Effector memory CD8-positive, alpha-beta T cell (primary cell): ENCODE measurements around the gene ELFN2.

Source experiments
- ATAC-seq: fragments of 150-1000 bp; cut with Tn5 transposase; replicated peaks from 2 replicates; pipeline ENCODE4 v1.10.0; 2021; ENCODE audit warnings: mild to moderate bottlenecking, moderate library complexity
- DNase-seq, 3 experiments: peaks; one replicate each; pipeline ENCODE4 v3.0.0; 2021
- H3K27ac Mint-ChIP-seq, 2 donors: one replicate each; pipeline ENCODE4 v1.8.0; 2022; ENCODE audit warnings: mild to moderate bottlenecking in 2 of 2, mixed read lengths in 2 of 2, moderate library complexity in 2 of 2
- H3K27me3 Mint-ChIP-seq, 2 donors: one replicate each; pipeline ENCODE4 v1.8.0; 2022; ENCODE audit warnings: mixed read lengths in 2 of 2
- H3K36me3 Mint-ChIP-seq: one replicate; pipeline ENCODE4 v1.8.0; 2022; ENCODE audit warnings: mild to moderate bottlenecking, moderate library complexity, mixed read lengths; ENCODE audit not compliant: insufficient read depth
- H3K4me1 Mint-ChIP-seq, 2 donors: one replicate each; pipeline ENCODE4 v1.8.0; 2022; ENCODE audit warnings: low read depth in 2 of 2, mixed read lengths in 2 of 2
- H3K4me3 Mint-ChIP-seq, 2 donors: one replicate each; pipeline ENCODE4 v1.8.0; 2022; ENCODE audit warnings: mild to moderate bottlenecking in 2 of 2, mixed read lengths in 2 of 2, moderate library complexity in 2 of 2
- H3K9me3 Mint-ChIP-seq, 2 donors: one replicate each; pipeline ENCODE4 v1.8.0; 2022; ENCODE audit warnings: mixed read lengths in 2 of 2

ELFN2 gene

GRCh38 chr22:37392721-37393328 is 34.5 kb downstream of the ELFN2 start:
- H3K9me3 Mint-ChIP-seq = no peaks in the 10 kb centered on the region
- no peaks in the 10 kb centered on the region for H3K36me3 Mint-ChIP-seq
- no peak overlapping the region for H3K4me3 Mint-ChIP-seq
- no peaks in the 10 kb centered on the region for H3K4me1 Mint-ChIP-seq
- DNase-seq = no peak
- peaks cover 19 to 62% of the 10 kb centered on the region in 2 donors for H3K27me3 Mint-ChIP-seq
- no peak for ATAC-seq
- H3K27ac Mint-ChIP-seq = no peak overlapping the region

- H3K27ac Mint-ChIP-seq = no peak overlapping the region
- no peaks in the 10 kb centered on the region for H3K9me3 Mint-ChIP-seq
- ATAC-seq = no peak
- H3K4me3 Mint-ChIP-seq = no peak overlapping the region
- no peak for DNase-seq
- H3K27me3 Mint-ChIP-seq = peaks cover 21 to 62% of the 10 kb centered on the region in 2 donors
- no peaks in the 10 kb centered on the region for H3K4me1 Mint-ChIP-seq
- H3K36me3 Mint-ChIP-seq = no peaks in the 10 kb centered on the region
Observed at GRCh38 chr22:37391702-37392101, 35.6 kb downstream of the ELFN2 start.

GRCh38 chr22:37390075-37390474 is 37.2 kb downstream of the ELFN2 start:
- Mint-ChIP-seq H3K27me3 (peaks cover 16 to 63% of the 10 kb centered on the region in 2 donors), H3K4me3 (no peak overlapping the region), H3K36me3 (no peaks in the 10 kb centered on the region), H3K27ac (no peak overlapping the region), H3K9me3 (no peaks in the 10 kb centered on the region), H3K4me1 (no peaks in the 10 kb centered on the region)
- ATAC-seq = no peak
- no peak for DNase-seq

GRCh38 chr22:37388538-37388937 is 38.7 kb downstream of the ELFN2 start:
- Mint-ChIP-seq H3K4me1 (no peaks in the 10 kb centered on the region), H3K27me3 (peaks cover 17 to 58% of the 10 kb centered on the region in 2 donors), H3K36me3 (no peaks in the 10 kb centered on the region), H3K9me3 (no peaks in the 10 kb centered on the region), H3K27ac (peak overlapping the region in 1 of 2 donors; percentile 38), H3K4me3 (no peak overlapping the region)
- no peak for DNase-seq
- no peak for ATAC-seq

- peaks cover 25 to 65% of the 10 kb centered on the region in 2 donors for H3K27me3 Mint-ChIP-seq
- no peak for ATAC-seq
- no peak for DNase-seq
- no peaks in the 10 kb centered on the region for H3K36me3 Mint-ChIP-seq
- peak overlapping the region in 1 of 2 donors; percentile 38 for H3K27ac Mint-ChIP-seq
- H3K4me3 Mint-ChIP-seq = no peak overlapping the region
- H3K9me3 Mint-ChIP-seq = no peaks in the 10 kb centered on the region
- H3K4me1 Mint-ChIP-seq = peaks cover 0 to 2% of the 10 kb centered on the region in 2 donors
Observed at GRCh38 chr22:37387793-37388192, 39.5 kb downstream of the ELFN2 start.

- Mint-ChIP-seq H3K27me3 (peaks cover 28 to 79% of the 10 kb centered on the region in 2 donors), H3K36me3 (no peaks in the 10 kb centered on the region)
Observed at GRCh38 chr22:37386441-37386840, 40.8 kb downstream of the ELFN2 start.

GRCh38 chr22:37384691-37385090 is 42.6 kb downstream of the ELFN2 start:
- Mint-ChIP-seq H3K36me3 (no peaks in the 10 kb centered on the region), H3K4me3 (no peak overlapping the region), H3K4me1 (peaks cover 0 to 2% of the 10 kb centered on the region in 2 donors), H3K27ac (no peak overlapping the region), H3K9me3 (no peaks in the 10 kb centered on the region), H3K27me3 (peaks cover 28 to 92% of the 10 kb centered on the region in 2 donors)
- ATAC-seq (no peak), DNase-seq (no peak)

More at GRCh38 chr22:37386441-37386840, 40.8 kb downstream of the ELFN2 start:
- Mint-ChIP-seq H3K27ac (no peak overlapping the region), H3K4me1 (peaks cover 0 to 2% of the 10 kb centered on the region in 2 donors), H3K9me3 (no peaks in the 10 kb centered on the region), H3K4me3 (no peak overlapping the region)
- DNase-seq = no peak
- no peak for ATAC-seq

GRCh38 chr22:37383341-37383740 is 43.9 kb downstream of the ELFN2 start:
- H3K4me1 Mint-ChIP-seq = peaks cover 3 to 5% of the 10 kb centered on the region in 2 donors
- H3K4me3 Mint-ChIP-seq = no peak overlapping the region
- ATAC-seq (no peak), DNase-seq (no peak)
- no peaks in the 10 kb centered on the region for H3K36me3 Mint-ChIP-seq
- peaks cover 27 to 92% of the 10 kb centered on the region in 2 donors for H3K27me3 Mint-ChIP-seq
- no peak overlapping the region for H3K27ac Mint-ChIP-seq
- no peaks in the 10 kb centered on the region for H3K9me3 Mint-ChIP-seq

GRCh38 chr22:37381489-37381888 is 45.8 kb downstream of the ELFN2 start:
- Mint-ChIP-seq H3K9me3 (no peaks in the 10 kb centered on the region), H3K36me3 (no peaks in the 10 kb centered on the region), H3K4me1 (peaks cover 3 to 5% of the 10 kb centered on the region in 2 donors), H3K4me3 (no peak overlapping the region), H3K27me3 (peaks cover 22 to 92% of the 10 kb centered on the region in 2 donors), H3K27ac (no peak overlapping the region)
- ATAC-seq = no peak
- no peak for DNase-seq

- no peak overlapping the region for H3K4me3 Mint-ChIP-seq
- H3K36me3 Mint-ChIP-seq = no peaks in the 10 kb centered on the region
- H3K27me3 Mint-ChIP-seq = peaks cover 30 to 89% of the 10 kb centered on the region in 2 donors
- H3K4me1 Mint-ChIP-seq = peaks cover 3 to 5% of the 10 kb centered on the region in 2 donors
- ATAC-seq (no peak), DNase-seq (no peak)
- H3K27ac Mint-ChIP-seq = no peak overlapping the region
- no peaks in the 10 kb centered on the region for H3K9me3 Mint-ChIP-seq
Observed at GRCh38 chr22:37379722-37380121, 47.6 kb downstream of the ELFN2 start.

- no peaks in the 10 kb centered on the region for H3K9me3 Mint-ChIP-seq
- no peak overlapping the region for H3K4me3 Mint-ChIP-seq
- no peak for DNase-seq
- no peak overlapping the region for H3K27ac Mint-ChIP-seq
- no peak for ATAC-seq
- H3K4me1 Mint-ChIP-seq = peaks cover 3 to 5% of the 10 kb centered on the region in 2 donors
- H3K27me3 Mint-ChIP-seq = peaks cover 36 to 95% of the 10 kb centered on the region in 2 donors
- H3K36me3 Mint-ChIP-seq = no peaks in the 10 kb centered on the region
Observed at GRCh38 chr22:37379085-37379484, 48.2 kb downstream of the ELFN2 start.

GRCh38 chr22:37378642-37379058 is 48.6 kb downstream of the ELFN2 start:
- H3K9me3 Mint-ChIP-seq = no peaks in the 10 kb centered on the region
- no peaks in the 10 kb centered on the region for H3K36me3 Mint-ChIP-seq
- no peak for DNase-seq
- peaks cover 3 to 5% of the 10 kb centered on the region in 2 donors for H3K4me1 Mint-ChIP-seq
- H3K27me3 Mint-ChIP-seq = peaks cover 37 to 96% of the 10 kb centered on the region in 2 donors
- no peak overlapping the region for H3K27ac Mint-ChIP-seq
- H3K4me3 Mint-ChIP-seq = no peak overlapping the region
- ATAC-seq = no peak

- H3K27ac Mint-ChIP-seq = no peak overlapping the region
- H3K4me3 Mint-ChIP-seq = no peak overlapping the region
- H3K36me3 Mint-ChIP-seq = no peaks in the 10 kb centered on the region
- H3K9me3 Mint-ChIP-seq = no peaks in the 10 kb centered on the region
- no peak for ATAC-seq
- H3K27me3 Mint-ChIP-seq = peaks cover 30 to 88% of the 10 kb centered on the region in 2 donors
- peaks cover 3% of the 10 kb centered on the region in 2 donors for H3K4me1 Mint-ChIP-seq
- no peak for DNase-seq
Observed at GRCh38 chr22:37377927-37378326, 49.4 kb downstream of the ELFN2 start.

GRCh38 chr22:37377138-37377537 is 50.1 kb downstream of the ELFN2 start:
- no peak overlapping the region for H3K27ac Mint-ChIP-seq
- H3K9me3 Mint-ChIP-seq = no peaks in the 10 kb centered on the region
- H3K27me3 Mint-ChIP-seq = peaks cover 25 to 81% of the 10 kb centered on the region in 2 donors
- no peak for DNase-seq
- H3K4me1 Mint-ChIP-seq = peaks cover 3% of the 10 kb centered on the region in 2 donors
- no peak for ATAC-seq
- H3K4me3 Mint-ChIP-seq = no peak overlapping the region
- no peaks in the 10 kb centered on the region for H3K36me3 Mint-ChIP-seq
